NB4 (cell line): ENCODE measurements around the gene NR5A1.

ENCODE experiments used
- DNase-seq: peaks from one replicate; pipeline ENCODE4 v3.0.0; 2010; ENCODE audit warnings: low read depth
- H3K4me3 ChIP-seq: one replicate; pipeline ENCODE4 v1.5.1; 2011; ENCODE audit warnings: mild to moderate bottlenecking, low read depth, low read length, moderate library complexity
- MYC ChIP-seq: IDR thresholded peaks from 2 replicates; pipeline ENCODE4 v1.6.1; 2011; ENCODE audit warnings: low read depth, low read length
- POLR2A ChIP-seq: IDR thresholded peaks from 2 replicates; pipeline ENCODE4 v1.6.1; 2011; ENCODE audit warnings: mild to moderate bottlenecking; ENCODE audit not compliant: insufficient read length; ENCODE audit errors: extremely low read depth
- TF ChIP-seq, protein P1 (sequence below): IDR thresholded peaks from 2 replicates; pipeline ENCODE4 v1.6.1; 2011; ENCODE audit warnings: low read depth, low read length
- TF ChIP-seq, protein P2 (sequence below): IDR thresholded peaks from one replicate; pipeline ENCODE4 v1.5.1; 2012; ENCODE audit warnings: low read depth, low read length

The NR5A1 gene

DNA sequence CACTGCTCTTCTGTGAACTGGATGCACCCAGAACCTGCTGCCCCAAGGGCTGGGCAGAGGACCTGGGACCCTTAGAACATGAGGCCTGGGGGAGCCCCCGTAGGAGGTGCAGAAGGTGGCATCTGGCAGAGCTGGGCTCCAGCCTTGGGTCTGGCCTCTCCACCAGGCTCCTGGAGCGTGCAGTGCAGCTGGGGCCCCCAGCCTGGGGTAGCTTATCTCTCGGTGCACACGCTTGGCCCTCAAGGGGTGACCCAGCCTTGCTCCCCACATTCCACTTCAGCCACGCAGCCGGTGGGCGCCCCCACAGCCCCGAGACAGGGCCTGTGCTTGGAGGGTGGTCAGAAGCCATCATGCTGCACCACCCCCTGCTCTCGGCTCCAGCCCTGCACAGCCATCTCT lies 5.6 kb upstream of the NR5A1 start:
- no peak overlapping the region for H3K4me3 ChIP-seq
- no peak for DNase-seq
- TF ChIP-seq POLR2A, result no peak
- no peak for TF ChIP-seq MYC
- TF ChIP-seq, protein P1, sequence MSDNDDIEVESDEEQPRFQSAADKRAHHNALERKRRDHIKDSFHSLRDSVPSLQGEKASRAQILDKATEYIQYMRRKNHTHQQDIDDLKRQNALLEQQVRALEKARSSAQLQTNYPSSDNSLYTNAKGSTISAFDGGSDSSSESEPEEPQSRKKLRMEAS, result no peak
- TF ChIP-seq, protein P2, sequence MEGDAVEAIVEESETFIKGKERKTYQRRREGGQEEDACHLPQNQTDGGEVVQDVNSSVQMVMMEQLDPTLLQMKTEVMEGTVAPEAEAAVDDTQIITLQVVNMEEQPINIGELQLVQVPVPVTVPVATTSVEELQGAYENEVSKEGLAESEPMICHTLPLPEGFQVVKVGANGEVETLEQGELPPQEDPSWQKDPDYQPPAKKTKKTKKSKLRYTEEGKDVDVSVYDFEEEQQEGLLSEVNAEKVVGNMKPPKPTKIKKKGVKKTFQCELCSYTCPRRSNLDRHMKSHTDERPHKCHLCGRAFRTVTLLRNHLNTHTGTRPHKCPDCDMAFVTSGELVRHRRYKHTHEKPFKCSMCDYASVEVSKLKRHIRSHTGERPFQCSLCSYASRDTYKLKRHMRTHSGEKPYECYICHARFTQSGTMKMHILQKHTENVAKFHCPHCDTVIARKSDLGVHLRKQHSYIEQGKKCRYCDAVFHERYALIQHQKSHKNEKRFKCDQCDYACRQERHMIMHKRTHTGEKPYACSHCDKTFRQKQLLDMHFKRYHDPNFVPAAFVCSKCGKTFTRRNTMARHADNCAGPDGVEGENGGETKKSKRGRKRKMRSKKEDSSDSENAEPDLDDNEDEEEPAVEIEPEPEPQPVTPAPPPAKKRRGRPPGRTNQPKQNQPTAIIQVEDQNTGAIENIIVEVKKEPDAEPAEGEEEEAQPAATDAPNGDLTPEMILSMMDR, result no peak

DNA sequence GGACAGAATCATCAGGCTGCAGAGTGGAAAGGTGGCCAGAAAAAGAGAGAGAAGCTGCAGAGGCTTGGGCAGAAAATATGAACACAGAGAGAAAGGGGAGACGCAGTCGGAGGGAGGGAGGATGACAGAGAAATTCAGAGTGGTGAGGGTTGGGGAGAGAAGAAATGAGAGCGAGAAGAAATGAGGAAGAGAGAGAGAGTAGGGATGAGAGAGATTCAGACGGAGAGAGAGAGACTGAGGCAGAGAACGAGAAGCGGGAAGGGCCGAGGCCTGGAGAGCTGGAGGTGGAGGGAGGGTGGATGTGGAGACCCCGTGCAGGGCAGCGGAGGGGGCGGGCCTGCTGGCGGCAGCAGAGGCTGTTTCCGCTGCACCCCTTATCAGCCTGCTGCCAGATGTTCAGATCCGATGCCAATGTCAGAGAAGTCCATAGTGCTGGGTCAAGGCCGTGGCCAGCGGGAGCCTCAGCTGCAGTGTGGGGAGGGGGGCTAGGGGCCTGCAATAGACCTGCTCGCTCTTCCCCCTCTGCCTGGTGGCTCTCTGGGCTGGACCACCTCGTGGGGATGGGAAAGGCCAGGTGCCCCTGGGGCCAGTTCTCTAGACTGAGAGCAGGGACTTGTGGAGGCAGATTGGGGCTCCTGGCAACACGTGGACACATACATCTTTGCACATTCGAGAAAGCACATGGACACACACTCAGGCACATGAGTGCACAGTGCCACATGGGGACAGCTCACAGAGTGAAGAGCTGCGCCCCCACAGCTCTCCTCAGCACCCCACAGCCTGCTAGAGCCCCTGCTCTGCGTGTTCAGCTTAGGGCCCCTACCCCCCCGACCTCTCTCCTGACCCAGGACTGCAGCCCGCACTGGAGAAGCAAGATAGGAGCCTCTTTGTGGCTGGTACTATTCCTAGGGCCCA lies 4.9 kb upstream of the NR5A1 start:
- no peak for DNase-seq
- no peak overlapping the region for H3K4me3 ChIP-seq
- no peak for TF ChIP-seq POLR2A
- TF ChIP-seq, protein P1, result peak; percentile 29; the same call in 1 of the 2 replicates
- no peak for TF ChIP-seq MYC
- TF ChIP-seq, protein P2, result no peak

DNA sequence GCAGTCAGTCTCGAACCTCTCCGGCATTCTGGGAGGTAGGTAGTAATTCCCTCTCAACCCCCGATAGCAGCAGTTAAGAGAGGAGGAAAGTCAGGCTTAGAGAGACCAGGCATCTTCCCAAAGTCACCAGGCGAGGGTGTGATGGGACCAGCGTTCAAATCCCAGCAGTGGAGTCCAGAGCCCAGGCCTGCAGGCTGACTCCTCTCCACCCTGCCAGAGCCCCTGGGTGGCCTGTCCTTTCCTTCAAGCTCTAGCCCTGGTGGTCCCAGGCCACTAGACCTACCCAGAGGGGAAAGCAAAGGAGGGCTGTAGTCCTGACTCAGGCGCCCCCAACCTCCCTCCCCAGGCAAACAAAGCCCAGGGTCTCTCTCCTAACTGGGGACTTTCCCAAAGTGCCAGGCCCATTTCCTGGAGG lies 4.2 kb upstream of the NR5A1 start:
- TF ChIP-seq, protein P2, result no peak
- TF ChIP-seq, protein P1, result no peak
- no peak for TF ChIP-seq MYC
- TF ChIP-seq POLR2A, result no peak
- H3K4me3 ChIP-seq, result no peak overlapping the region
- DNase-seq, result no peak

DNA sequence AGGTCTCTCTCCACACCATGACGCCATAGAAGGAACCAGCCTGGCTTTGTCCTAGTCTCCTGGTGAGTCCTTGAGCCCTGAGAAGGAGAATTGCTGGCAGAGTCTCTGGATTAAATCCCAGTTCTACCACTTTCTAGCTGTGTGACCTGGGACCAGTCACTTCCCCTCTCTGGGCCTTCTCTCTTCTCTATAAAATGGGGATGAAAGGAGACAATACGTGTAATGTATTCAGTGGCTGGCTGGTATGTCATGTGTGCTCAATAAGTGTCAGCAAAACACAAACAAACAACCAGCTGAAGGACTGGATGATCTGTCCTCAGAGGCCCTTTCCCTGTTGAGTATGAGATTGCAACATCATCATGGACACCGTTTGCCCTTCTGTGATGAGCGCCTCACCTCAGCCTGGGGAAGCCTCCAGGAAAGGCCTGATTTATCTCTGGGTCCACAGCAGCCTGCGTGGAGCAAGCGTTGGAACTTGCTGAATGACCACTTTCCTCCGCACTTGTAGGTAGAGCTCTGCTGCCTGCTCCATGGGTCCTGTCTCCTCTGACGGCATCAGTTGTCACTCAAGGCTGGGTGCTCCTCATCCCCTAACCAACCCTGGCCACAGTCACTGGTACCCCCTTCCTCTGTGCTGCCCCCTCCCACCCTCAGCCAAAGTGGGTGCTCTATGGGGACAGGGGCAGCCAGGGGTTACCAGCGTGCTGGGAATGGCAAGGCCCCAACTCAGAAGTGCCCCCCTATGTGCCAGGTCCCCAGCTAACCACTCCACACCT lies 3.6 kb upstream of the NR5A1 start:
- TF ChIP-seq, protein P2, result no peak
- TF ChIP-seq MYC, result no peak
- TF ChIP-seq POLR2A, result no peak
- TF ChIP-seq, protein P1, result no peak
- DNase-seq, result no peak
- H3K4me3 ChIP-seq, result no peak overlapping the region

DNA sequence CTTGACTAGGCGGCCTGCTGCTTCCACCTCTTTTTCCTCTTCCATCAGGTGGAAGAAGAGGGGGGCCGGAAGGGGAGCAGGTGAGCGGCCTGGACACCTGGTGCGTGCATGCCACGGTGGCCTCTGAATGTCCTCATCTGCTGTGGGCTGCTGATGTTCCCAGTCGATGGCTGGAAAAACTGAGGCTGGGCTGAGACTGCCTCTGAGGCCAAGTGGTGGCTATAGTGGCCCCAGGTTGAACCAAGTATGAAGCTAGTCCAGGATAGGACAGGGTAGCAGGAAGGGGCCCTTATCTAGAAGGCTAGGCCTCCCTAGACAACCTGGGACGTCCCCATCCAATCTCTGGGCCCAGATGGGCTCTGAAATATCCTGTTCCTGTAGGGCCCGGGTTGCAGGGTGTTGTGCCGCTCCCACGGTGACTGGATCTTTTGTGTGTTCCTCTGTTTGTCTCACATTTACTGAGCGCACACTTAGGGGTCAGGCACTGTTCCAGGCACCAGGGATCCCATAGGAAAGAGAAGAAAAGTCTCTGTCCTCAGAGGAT lies 753 bp upstream of the NR5A1 start:
- no peak for DNase-seq
- no peak overlapping the region for H3K4me3 ChIP-seq
- TF ChIP-seq MYC (no peak), POLR2A (no peak)
- TF ChIP-seq, protein P2, result no peak
- TF ChIP-seq, protein P1, result no peak
